Chondrocyte (in vitro differentiated cells): ENCODE measurements around the gene CHCHD4. TPM values are rescaled to one million over a fixed set of nuclear protein-coding genes. Genes with fewer than 3 reads are reported as not detected.
"Not testable (repeated sequence)": the region's sequence is repeated elsewhere in the genome, so short reads cannot be mapped to it uniquely, and the experiment has no call there.

Source experiments
- DNase-seq: peaks from one replicate; pipeline ENCODE4 v3.0.0; 2021; ENCODE audit warnings: mixed read lengths, low spot score
- H3K27ac Mint-ChIP-seq: one replicate; pipeline ENCODE4 v1.8.0; 2021; ENCODE audit warnings: mild to moderate bottlenecking, moderate library complexity, mixed read lengths; ENCODE audit not compliant: unreplicated experiment
- H3K27me3 Mint-ChIP-seq: 2 replicates; pipeline ENCODE4 v1.8.0; 2021; ENCODE audit warnings: low read depth, mixed read lengths
- H3K36me3 Mint-ChIP-seq: 2 replicates; pipeline ENCODE4 v1.8.0; 2021; ENCODE audit warnings: low read depth, mixed read lengths
- H3K4me1 Mint-ChIP-seq: 2 replicates; pipeline ENCODE4 v1.8.0; 2021; ENCODE audit warnings: low read depth, mild to moderate bottlenecking, mixed read lengths
- H3K4me3 Mint-ChIP-seq: one replicate; pipeline ENCODE4 v1.8.0; 2021; ENCODE audit warnings: mild to moderate bottlenecking, moderate library complexity, mixed read lengths; ENCODE audit not compliant: unreplicated experiment
- H3K9me3 Mint-ChIP-seq: 2 replicates; pipeline ENCODE4 v1.8.0; 2021; ENCODE audit warnings: low read depth, mixed read lengths
- total RNA-seq: library from RNA; stranded (reverse); gene quantifications from 3 replicates; pipeline ENCODE4 v1.2.1, GENCODE V29; 2021
- TF ChIP-seq, protein P1 (sequence below): fragments of 200-600 bp; sonication (generic); IDR thresholded peaks from 2 replicates; pipeline ENCODE4 v1.5.0; 2021; ENCODE audit warnings: antibody characterized with exemption, mild to moderate bottlenecking, moderate library complexity

The CHCHD4 gene
- total RNA-seq, 1 donor from 2014 or later, result 7.2 TPM

DNA sequence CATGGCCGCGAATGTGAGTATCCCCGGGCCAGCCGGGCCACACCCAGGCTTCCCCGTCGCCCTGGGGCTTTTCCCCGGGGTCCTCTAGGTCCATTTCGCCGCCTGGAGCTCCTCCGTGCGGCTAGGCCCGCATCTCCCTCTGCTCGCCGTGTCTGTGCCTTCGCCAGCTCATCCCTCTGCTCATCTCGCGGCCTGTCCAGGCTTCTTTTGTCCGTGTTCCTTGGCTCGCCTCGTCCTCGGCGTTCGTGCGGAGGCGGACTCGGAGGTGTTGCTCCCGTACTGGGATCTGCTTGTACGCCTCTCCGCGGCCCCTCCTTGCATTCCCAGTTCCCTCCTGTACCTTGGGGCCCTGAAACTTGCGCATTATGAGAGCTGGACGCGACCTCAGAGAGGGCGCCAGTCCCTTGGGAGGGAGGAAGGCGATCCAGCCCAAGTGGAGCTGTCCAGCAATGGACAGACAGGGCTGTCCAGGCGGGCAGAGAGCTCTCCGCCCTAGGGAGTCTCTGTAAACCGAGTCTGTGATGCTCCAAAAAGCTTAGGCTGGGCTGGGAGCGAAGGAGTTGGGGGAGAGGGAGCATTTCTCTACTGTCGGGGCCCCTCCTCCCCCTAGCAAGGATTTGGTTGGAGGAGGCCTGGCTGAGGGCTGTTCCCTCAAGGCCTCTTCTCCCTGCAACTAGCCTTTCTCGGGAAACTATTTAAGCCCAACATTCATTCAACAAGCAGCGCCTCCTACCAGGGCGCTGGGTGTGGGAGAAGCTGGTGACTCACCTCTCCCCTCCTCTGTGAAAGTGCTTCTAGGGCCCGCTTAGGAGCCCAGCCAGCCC lies 735 bp upstream of the CHCHD4 start:
- TF ChIP-seq, protein P1, sequence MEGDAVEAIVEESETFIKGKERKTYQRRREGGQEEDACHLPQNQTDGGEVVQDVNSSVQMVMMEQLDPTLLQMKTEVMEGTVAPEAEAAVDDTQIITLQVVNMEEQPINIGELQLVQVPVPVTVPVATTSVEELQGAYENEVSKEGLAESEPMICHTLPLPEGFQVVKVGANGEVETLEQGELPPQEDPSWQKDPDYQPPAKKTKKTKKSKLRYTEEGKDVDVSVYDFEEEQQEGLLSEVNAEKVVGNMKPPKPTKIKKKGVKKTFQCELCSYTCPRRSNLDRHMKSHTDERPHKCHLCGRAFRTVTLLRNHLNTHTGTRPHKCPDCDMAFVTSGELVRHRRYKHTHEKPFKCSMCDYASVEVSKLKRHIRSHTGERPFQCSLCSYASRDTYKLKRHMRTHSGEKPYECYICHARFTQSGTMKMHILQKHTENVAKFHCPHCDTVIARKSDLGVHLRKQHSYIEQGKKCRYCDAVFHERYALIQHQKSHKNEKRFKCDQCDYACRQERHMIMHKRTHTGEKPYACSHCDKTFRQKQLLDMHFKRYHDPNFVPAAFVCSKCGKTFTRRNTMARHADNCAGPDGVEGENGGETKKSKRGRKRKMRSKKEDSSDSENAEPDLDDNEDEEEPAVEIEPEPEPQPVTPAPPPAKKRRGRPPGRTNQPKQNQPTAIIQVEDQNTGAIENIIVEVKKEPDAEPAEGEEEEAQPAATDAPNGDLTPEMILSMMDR, result peak; percentile 56
- DNase-seq, result peak; percentile 90
- Mint-ChIP-seq H3K36me3 (peaks cover 17% of the 10 kb centered on the region), H3K9me3 (no peaks in the 10 kb centered on the region), H3K27ac (peak overlapping the region; percentile 98), H3K27me3 (no peaks in the 10 kb centered on the region), H3K4me3 (peak overlapping the region; percentile 93), H3K4me1 (peaks cover 38% of the 10 kb centered on the region)

DNA sequence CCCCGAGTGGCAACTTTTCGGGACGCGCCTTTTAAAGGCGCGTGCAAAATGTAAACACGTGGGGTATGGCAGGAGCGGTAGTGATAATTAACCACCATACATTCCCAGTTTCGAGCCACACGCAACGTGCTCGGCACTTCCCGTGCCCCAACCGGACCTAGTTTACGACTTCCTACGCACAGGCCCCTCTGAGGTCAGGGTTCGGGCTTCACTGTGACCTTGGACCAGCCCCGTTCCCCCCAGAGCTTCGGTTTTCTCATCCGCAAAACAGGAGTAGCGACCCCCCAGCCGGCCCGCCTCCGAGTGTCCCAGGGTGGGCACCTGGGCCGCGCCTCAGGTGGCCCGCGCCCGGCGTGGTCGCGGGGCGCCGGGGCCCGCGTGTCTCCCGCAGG lies 451 bp downstream of the CHCHD4 start:
- DNase-seq, result no peak
- H3K36me3 Mint-ChIP-seq, result peaks cover 11% of the 10 kb centered on the region
- no peaks in the 10 kb centered on the region for H3K27me3 Mint-ChIP-seq
- peaks cover 38% of the 10 kb centered on the region for H3K4me1 Mint-ChIP-seq
- H3K9me3 Mint-ChIP-seq, result no peaks in the 10 kb centered on the region
- peak overlapping the region; percentile 93 for H3K4me3 Mint-ChIP-seq
- TF ChIP-seq, protein P1, result no peak
- peak overlapping the region; percentile 80 for H3K27ac Mint-ChIP-seq

DNA sequence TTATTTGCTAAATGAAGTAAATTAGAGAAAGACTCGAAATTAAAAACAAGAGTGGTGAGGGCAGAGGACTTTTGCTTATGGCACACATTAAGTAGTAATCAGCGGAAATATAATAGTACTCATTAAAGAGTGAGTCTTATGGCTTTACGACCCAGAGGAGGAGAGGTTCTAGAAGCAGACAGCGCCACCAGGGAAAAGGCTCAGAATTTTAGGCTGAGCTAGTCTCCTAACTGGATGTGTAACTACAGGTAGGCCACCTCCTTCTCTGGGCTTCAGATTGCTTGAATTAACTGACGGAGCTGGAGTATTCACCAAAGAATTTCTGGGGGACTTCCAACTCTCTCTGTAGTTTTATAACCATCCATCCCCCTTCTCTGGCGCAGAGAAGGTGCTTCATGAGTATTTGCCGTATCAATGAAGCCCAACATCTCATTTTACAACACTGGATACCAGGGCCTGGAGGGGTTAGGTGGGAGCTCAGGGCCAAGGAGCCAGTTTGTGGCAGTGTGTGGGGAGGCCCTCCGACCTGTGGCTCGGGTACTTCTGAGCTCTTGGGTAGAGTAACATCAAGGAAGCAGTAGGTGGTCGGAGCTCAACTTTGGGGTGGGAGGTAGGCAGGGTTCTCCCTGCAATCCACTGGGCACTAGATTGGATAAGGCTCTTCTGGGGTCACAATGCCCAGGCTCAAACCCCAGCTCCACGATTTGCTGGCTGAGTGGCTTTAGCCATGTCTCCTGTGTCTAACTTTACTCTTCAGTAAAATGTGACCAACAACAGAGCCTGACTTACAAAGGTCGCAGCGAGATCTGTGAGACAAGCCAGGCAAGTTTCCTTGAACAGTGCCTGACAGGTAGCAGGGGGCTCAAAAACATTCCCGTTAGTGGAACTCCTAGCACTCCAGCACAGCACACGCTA lies 1.1 kb downstream of the CHCHD4 start:
- Mint-ChIP-seq H3K9me3 (no peaks in the 10 kb centered on the region), H3K4me3 (peak overlapping the region; percentile 93), H3K4me1 (peaks cover 38% of the 10 kb centered on the region), H3K27ac (peak overlapping the region; percentile 80), H3K27me3 (no peaks in the 10 kb centered on the region), H3K36me3 (peaks cover 6% of the 10 kb centered on the region)
- TF ChIP-seq, protein P1, result no peak
- no peak for DNase-seq

DNA sequence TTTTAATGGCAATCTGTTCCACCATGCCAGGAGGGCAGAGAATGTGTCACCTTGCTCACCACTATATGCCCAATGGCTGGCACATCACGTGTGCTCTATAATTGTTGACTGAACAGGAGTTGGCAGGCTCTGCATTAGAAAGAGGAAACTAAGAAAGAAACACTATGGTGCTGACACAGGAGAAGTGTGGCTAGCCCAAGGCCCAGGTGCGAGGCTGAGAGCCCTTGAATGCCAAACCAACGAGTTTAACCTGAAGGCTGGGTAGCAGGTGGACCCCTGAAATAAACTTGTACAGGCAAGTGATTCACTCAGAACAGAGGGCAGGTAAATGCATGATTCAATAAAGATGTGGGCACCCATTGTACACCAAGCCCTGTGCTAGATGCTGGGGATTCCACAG lies 2.4 kb downstream of the CHCHD4 start:
- Mint-ChIP-seq H3K36me3 (peaks cover 1% of the 10 kb centered on the region), H3K4me1 (peaks cover 35% of the 10 kb centered on the region), H3K9me3 (no peaks in the 10 kb centered on the region), H3K4me3 (no peak overlapping the region), H3K27me3 (no peaks in the 10 kb centered on the region), H3K27ac (no peak overlapping the region)
- TF ChIP-seq, protein P1, result no peak
- no peak for DNase-seq

DNA sequence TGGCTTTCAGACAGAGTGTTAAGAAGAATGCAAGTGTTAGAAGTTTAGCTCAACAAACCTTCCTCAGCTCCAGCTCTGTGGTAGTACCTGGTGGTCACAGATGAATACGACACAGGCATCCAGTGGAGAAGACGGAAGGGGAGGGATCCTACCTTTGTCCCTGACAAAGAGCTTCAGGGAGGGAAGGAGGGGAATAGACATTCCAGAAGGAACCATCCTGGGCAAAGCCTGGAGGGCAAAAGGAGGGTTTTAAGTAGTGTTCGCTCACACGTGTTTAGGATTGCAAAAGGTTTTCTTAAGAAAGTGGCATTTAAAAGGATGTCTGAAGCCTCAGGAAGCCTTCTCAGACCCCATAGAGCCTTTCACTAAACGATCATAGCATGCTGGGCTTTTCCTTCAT lies 2.8 kb downstream of the CHCHD4 start:
- H3K36me3 Mint-ChIP-seq, result peaks cover 1% of the 10 kb centered on the region
- H3K4me1 Mint-ChIP-seq, result peaks cover 31% of the 10 kb centered on the region
- H3K27me3 Mint-ChIP-seq, result no peaks in the 10 kb centered on the region
- H3K27ac Mint-ChIP-seq, result no peak overlapping the region
- TF ChIP-seq, protein P1, result no peak
- H3K9me3 Mint-ChIP-seq, result no peaks in the 10 kb centered on the region
- no peak overlapping the region for H3K4me3 Mint-ChIP-seq
- no peak for DNase-seq

DNA sequence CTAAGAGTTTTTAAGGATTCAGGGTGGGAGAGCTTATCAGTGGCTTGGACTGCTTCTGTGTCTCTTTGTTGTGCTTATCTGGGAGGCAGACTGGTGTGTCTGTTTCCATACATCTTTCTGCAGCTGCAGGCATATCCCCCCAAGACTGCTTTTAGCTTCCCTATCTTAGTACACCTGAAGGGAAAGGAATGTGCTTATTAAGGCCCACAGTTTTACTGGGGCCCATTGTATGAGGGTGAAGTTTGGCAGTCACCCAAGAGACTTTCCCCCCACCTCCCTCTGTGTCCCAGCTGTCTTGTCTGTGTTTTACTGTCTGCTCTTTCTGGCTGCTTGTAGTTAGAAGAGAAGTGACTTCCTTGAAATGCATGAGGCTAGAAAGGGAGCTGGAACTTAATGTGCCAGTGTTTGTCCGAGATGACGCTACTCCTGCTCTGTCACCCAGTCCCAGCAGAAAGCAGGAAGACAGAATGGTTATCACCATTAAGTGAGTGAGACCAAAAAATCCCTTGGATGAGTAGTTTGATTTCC lies 3.7 kb downstream of the CHCHD4 start:
- not testable (repeated sequence) for DNase-seq, H3K27ac Mint-ChIP-seq, H3K9me3 Mint-ChIP-seq, H3K27me3 Mint-ChIP-seq, H3K36me3 Mint-ChIP-seq, H3K4me3 Mint-ChIP-seq
- peaks cover 22% of the 10 kb centered on the region for H3K4me1 Mint-ChIP-seq
